GM19452 (cell line): ENCODE measurements around the gene RPS26.
A peak's percentile ranks its signal among the peaks of the same experiment; 100 is the strongest.
"Not testable (repeated sequence)": the region's sequence is repeated elsewhere in the genome, so short reads cannot be mapped to it uniquely, and the experiment has no call there.

Experiments
- ATAC-seq: cut with Tn5 transposase; IDR thresholded peaks from one replicate; pipeline ENCODE4 v1.9.1; 2021; ENCODE audit not compliant: unreplicated experiment

RPS26 gene

GRCh38 chr12:56041552-56042429 lies at the start of gene RPS26:
TSS of gene RPS26 (plus strand) at chr12:56041918. CDS start at chr12:56042167, 249 bp downstream.
- peak; percentile 95 for ATAC-seq

- ATAC-seq, result no peak
Measured at GRCh38 chr12:55993230-55993853, 48.4 kb upstream of the RPS26 start.

GRCh38 chr12:55995366-55995765 lies 46.4 kb upstream of the RPS26 start:
- ATAC-seq, result no peak

- no peak for ATAC-seq
Measured at GRCh38 chr12:55996201-55996714, 45.5 kb upstream of the RPS26 start.

- peak; percentile 99 for ATAC-seq
Measured at GRCh38 chr12:55996715-55997534, 44.8 kb upstream of the RPS26 start, which contains the start of gene SUOX. TSS of gene SUOX (plus strand) at chr12:55997276. CDS start at chr12:56002222, 4,946 bp downstream.

- ATAC-seq, result no peak
Measured at GRCh38 chr12:55997535-55997859, 44.2 kb upstream of the RPS26 start.

GRCh38 chr12:55999522-55999921 lies 42.2 kb upstream of the RPS26 start:
- not testable (repeated sequence) for ATAC-seq

- not testable (repeated sequence) for ATAC-seq
Measured at GRCh38 chr12:55999999-56000540, 41.6 kb upstream of the RPS26 start.

- no peak for ATAC-seq
Measured at GRCh38 chr12:56001487-56002100, 40.1 kb upstream of the RPS26 start.

- ATAC-seq, result not testable (repeated sequence)
Measured at GRCh38 chr12:56003376-56003775, 38.3 kb upstream of the RPS26 start.

- no peak for ATAC-seq
Measured at GRCh38 chr12:56004211-56004610, 37.5 kb upstream of the RPS26 start.

- peak; percentile 18 for ATAC-seq
Measured at GRCh38 chr12:56007564-56008559, 33.9 kb upstream of the RPS26 start.

GRCh38 chr12:56010111-56010570 lies 31.6 kb upstream of the RPS26 start:
- ATAC-seq, result no peak

- ATAC-seq, result no peak
Measured at GRCh38 chr12:56011509-56012090, 30.1 kb upstream of the RPS26 start.

GRCh38 chr12:56013482-56013881 lies 28.2 kb upstream of the RPS26 start:
- no peak for ATAC-seq

- ATAC-seq, result no peak
Measured at GRCh38 chr12:56014205-56014604, 27.5 kb upstream of the RPS26 start.

GRCh38 chr12:56017181-56017580 lies 24.5 kb upstream of the RPS26 start:
- no peak for ATAC-seq

- ATAC-seq, result no peak
Measured at GRCh38 chr12:56018356-56018755, 23.4 kb upstream of the RPS26 start.
